ENCODE data around the gene MEGF11. TPM values are rescaled to one million over a fixed set of nuclear protein-coding genes. Genes with fewer than 3 reads are reported as not detected.

Gene MEGF11
- total RNA-seq, 2 donors from 2014 or later, result not detected

GRCh38 chr15:66134284-66134683, 119.3 kb downstream of the MEGF11 start:
- H3K36me3 ChIP-seq, result no peaks in the 10 kb centered on the region
- no peaks in the 10 kb centered on the region for H3K4me1 ChIP-seq
- intact Hi-C loops (cut with DNase I), result no loop called here
- no peaks in the 10 kb centered on the region for H3K9me3 ChIP-seq
- no peak overlapping the region for H3K27ac ChIP-seq
- H3K27me3 ChIP-seq, result no peaks in the 10 kb centered on the region
- H3K9ac ChIP-seq (ENCODE audit: low read depth in 2 of 2, low read length in 2 of 2), result no peak overlapping the region
- TF ChIP-seq CTCF (IDR thresholded peaks at IDR 0.05), result no peak
- DNase-seq, result no peak
- H3K4me3 ChIP-seq, result no peak overlapping the region

- no peaks in the 10 kb centered on the region for H3K4me1 ChIP-seq
- no peak overlapping the region for H3K4me3 ChIP-seq
- intact Hi-C loops (cut with DNase I), result no loop called here
- no peak for TF ChIP-seq CTCF (IDR thresholded peaks at IDR 0.05)
- DNase-seq, result no peak
- H3K36me3 ChIP-seq, result no peaks in the 10 kb centered on the region
- no peaks in the 10 kb centered on the region for H3K27me3 ChIP-seq
- H3K9ac ChIP-seq (ENCODE audit: low read depth in 2 of 2, low read length in 2 of 2), result no peak overlapping the region
- no peak overlapping the region for H3K27ac ChIP-seq
- H3K9me3 ChIP-seq, result no peaks in the 10 kb centered on the region
Observed at GRCh38 chr15:66133247-66133885, 120.2 kb downstream of the MEGF11 start.

- H3K4me3 ChIP-seq, result no peak overlapping the region
- H3K27me3 ChIP-seq, result no peaks in the 10 kb centered on the region
- no peaks in the 10 kb centered on the region for H3K4me1 ChIP-seq
- no peaks in the 10 kb centered on the region for H3K36me3 ChIP-seq
- no peaks in the 10 kb centered on the region for H3K9me3 ChIP-seq
- DNase-seq, result no peak
- no peak overlapping the region for H3K9ac ChIP-seq (ENCODE audit: low read depth in 2 of 2, low read length in 2 of 2)
- H3K27ac ChIP-seq, result no peak overlapping the region
- TF ChIP-seq CTCF (IDR thresholded peaks at IDR 0.05), result no peak
- intact Hi-C loops (cut with DNase I), result no loop called here
Observed at GRCh38 chr15:66132251-66132816, 121.2 kb downstream of the MEGF11 start.

- no peaks in the 10 kb centered on the region for H3K27me3 ChIP-seq
- H3K36me3 ChIP-seq, result no peaks in the 10 kb centered on the region
- TF ChIP-seq CTCF (IDR thresholded peaks at IDR 0.05), result no peak
- no peaks in the 10 kb centered on the region for H3K9me3 ChIP-seq
- H3K27ac ChIP-seq, result no peak overlapping the region
- H3K4me3 ChIP-seq, result no peak overlapping the region
- no peak for DNase-seq
- intact Hi-C loops (cut with DNase I), result no loop called here
- H3K4me1 ChIP-seq, result no peaks in the 10 kb centered on the region
- H3K9ac ChIP-seq (ENCODE audit: low read depth in 2 of 2, low read length in 2 of 2), result no peak overlapping the region
Observed at GRCh38 chr15:66131831-66132230, 121.7 kb downstream of the MEGF11 start.

- H3K9me3 ChIP-seq, result no peaks in the 10 kb centered on the region
- H3K36me3 ChIP-seq, result no peaks in the 10 kb centered on the region
- H3K9ac ChIP-seq (ENCODE audit: low read depth in 2 of 2, low read length in 2 of 2), result no peak overlapping the region
- no peak for DNase-seq
- H3K4me3 ChIP-seq, result no peak overlapping the region
- no peaks in the 10 kb centered on the region for H3K4me1 ChIP-seq
- intact Hi-C loops (cut with DNase I), result no loop called here
- no peak for TF ChIP-seq CTCF (IDR thresholded peaks at IDR 0.05)
- no peak overlapping the region for H3K27ac ChIP-seq
- H3K27me3 ChIP-seq, result no peaks in the 10 kb centered on the region
Observed at GRCh38 chr15:66131200-66131599, 122.3 kb downstream of the MEGF11 start.
